ENCODE results near the gene FBN1.

The FBN1 gene

DNA sequence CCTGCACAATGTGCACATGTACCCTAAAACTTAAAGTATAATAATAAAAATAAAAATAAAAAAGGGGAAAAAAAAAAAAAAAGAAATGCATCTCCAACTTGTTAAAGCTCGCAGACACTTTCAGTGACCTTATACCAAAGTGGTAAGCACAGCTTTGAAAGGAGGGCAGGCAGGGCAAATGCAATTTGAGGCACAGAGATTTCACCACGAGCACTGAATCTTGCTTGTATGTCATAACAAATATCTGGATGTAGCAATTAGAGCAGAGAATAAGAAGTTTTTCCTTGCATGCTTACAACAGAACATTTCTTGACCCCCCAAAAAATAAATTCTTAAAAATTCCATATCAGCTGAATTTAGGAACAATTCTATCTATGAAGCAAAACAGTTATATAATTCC, 66.5 kb downstream of the FBN1 start:
- DNase-seq: no peak

DNA sequence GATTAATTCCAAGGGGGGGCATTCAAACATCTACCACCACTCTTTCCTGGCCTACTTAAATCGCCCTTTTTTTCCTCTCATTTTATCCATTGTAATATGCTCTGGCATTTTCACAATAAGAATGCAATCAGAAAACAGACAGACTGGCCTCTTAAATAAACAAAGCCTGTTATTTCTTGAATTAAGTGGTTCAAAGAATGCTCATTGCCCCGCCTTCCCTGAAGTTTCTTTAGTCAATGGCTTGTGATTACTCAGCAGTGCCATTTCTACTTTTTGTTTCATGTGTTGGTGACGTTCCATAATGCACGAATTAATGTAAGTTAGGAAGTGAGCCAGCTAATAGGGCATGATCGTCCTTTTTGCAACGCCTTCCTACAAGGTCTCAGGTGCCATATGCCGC, 68.0 kb downstream of the FBN1 start:
- DNase-seq: no peak

GRCh38 chr15:48574187-48574586, 71.3 kb downstream of the FBN1 start:
- DNase-seq: no peak

DNA sequence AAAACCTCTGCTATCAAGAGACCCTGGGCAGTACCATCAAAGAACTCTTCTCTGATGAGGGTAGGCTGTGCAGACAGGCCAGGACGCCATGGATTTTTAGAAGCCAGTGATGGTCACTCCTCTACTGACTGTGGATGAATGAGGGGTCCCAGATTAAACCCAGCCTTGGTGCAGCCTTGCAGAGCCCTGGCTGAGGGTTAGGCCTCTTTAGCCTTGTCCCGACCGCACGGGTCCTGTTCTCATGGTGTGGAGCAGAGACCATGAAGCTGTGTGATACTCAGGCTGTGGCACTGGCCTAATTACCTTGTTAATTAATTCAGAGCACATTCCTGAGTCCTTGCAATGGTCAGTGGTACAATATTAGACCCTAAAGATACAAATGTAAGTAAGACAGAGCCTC, 71.7 kb downstream of the FBN1 start:
- DNase-seq: no peak

DNA sequence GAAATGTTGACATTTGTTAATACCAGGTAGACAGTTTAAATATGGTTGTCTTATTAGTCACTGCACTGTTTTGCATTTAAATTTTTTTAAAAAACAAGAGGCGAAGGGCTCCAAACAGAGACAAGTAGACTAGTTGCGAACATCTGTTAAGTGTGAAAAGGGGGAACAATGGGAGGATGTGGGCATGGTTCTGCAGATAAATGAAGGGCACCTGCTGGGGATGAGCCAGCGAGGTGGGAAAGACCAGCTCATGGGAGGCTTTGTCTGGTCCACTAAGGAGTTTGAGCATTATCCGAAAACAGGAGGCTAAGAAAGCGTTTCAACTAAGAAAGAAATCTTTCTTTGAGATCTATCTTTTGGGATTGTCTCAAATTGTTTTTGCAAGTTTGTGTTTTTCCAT, 72.7 kb downstream of the FBN1 start:
- DNase-seq: no peak

DNA sequence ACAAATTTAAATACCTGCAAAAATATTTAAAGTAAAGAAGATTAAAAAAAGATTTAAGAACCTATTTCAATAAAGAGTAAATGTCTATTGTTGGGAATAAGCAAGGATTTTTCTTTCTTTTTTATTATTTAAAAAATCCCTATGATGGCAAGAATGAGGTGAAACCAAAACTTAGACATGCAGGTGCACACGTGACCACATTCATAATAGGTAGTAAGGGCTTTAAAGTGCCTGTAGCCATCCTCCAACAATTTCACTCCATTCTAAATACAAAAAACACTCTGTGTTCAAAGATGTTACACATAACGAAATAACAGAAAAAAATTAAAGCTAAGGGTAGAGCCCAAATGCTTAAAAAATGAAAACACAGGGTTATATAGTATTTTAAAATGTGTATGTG, 74.0 kb downstream of the FBN1 start:
- DNase-seq: no peak

- no peak for DNase-seq
Observed at GRCh38 chr15:48570822-48571221, 74.7 kb downstream of the FBN1 start.

GRCh38 chr15:48569591-48570302, 75.8 kb downstream of the FBN1 start:
- DNase-seq: no peak

GRCh38 chr15:48566668-48567067, 78.8 kb downstream of the FBN1 start:
- DNase-seq: no peak

GRCh38 chr15:48565560-48566482, 79.7 kb downstream of the FBN1 start:
- no peak for DNase-seq

- no peak for DNase-seq
Observed at GRCh38 chr15:48564690-48565089, 80.8 kb downstream of the FBN1 start.

DNA sequence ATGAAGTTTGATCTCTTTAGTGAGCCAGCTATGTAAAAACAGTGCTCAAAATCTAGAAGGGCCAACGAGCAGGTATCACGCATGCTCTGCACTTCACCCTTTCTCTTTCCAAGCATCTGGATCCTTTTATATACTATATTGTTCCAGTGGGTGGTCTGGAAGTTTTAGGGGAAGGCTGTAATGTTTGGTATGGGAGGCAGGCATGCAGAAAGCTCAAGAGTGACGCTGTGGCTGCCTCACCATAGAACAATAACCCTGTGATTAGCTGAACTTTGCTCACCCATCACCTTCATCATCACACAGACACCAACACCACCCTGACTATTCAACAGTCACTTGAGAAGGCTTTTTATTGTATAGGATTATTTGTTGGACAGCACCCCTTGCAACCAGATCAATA, 81.6 kb downstream of the FBN1 start:
- DNase-seq: no peak

DNA sequence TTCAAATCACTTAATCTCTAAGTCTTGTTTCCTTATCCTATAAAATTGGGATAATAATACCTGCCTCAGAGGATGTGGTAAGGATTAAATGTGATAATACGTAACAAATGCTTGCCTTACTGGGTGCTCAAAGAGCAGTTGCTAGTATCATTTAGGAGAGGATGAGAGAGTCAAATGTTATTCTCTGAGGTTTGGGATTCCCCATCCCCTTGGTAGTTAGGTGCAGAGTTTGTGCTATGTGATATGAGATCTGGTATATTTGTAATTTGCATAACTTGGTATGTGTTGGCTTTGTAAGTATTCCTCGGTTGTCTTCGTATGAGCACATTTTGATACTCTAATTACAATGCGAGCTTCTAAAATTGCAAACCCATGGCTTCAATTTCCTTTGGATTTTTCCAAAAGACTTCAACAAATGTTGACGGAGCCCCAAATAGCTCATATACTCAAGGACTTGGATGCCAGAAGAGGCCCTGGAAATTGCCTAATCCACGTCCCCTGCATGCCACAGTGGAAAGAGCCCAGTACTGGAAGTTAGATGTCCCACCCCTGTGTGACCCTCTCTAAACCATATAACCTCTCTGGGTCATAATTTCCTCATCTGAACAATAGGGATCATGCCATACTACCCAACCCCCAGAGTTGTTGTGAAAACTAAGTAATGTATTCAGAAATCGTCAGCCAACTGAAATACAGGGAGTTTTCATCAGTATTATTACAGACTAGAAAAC, 85.0 kb downstream of the FBN1 start:
- no peak for DNase-seq

DNA sequence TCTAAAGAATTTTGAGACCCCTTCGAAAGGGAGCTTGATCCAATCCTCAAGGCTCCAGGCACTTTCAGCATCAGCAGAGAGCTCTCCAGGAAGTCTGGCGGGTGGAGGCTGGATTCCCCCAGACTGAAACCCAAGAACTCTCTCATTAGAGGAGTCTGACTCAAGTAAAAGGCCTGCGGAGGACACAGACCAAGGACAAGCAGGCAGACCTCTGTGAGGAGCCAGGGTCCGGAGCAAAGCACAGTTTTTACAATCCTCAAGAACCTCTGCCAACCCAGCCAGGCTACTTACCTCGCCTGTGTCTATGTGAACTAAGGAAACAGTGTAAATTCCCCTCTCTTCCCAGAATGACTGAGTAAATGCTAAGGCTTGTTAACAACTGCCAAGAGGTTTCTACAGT, 86.2 kb downstream of the FBN1 start:
- no peak for DNase-seq

- DNase-seq: no peak
Observed at GRCh38 chr15:48558226-48558625, 87.3 kb downstream of the FBN1 start.

GRCh38 chr15:48557335-48557734, 88.2 kb downstream of the FBN1 start:
- DNase-seq: no peak

GRCh38 chr15:48556159-48556897, 89.2 kb downstream of the FBN1 start:
- DNase-seq: no peak

- no peak for DNase-seq
Observed at GRCh38 chr15:48555241-48555881, 90.1 kb downstream of the FBN1 start.

- no peak for DNase-seq
Observed at GRCh38 chr15:48554112-48554511, 91.4 kb downstream of the FBN1 start.

- DNase-seq: no peak
Observed at GRCh38 chr15:48553559-48553958, 92.0 kb downstream of the FBN1 start.

DNA sequence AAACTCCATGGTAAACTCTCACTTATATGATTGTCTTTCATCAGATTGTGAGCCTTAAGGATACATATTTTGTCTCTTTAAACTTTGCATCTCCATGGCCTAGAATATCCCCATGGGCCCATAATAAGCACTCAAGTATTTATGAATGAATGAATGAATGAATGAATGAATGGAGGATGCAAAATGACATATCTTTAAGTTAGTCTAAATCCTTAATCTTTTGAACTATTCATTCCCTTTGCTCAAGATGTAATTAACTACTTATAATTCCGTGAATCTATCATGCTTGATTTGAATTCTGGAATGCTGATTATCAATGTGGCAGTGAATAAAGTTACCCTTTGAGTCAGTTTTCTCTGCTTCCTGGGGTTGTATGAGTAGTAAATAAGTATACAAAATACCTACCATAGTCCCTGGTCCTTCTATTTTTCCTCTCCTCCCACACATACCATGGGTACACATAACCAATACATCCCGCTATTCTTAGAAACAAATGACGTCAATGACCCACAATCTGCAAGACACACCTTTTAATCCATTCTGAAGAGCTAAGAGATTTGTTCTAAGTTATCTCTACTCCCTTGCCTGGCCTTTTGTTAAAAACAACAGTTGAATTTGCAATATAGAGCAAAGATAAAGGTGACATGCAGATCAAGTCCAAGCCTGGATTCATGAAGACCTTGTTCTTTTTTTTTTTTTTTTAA, 94.5 kb downstream of the FBN1 start:
- no peak for DNase-seq

DNA sequence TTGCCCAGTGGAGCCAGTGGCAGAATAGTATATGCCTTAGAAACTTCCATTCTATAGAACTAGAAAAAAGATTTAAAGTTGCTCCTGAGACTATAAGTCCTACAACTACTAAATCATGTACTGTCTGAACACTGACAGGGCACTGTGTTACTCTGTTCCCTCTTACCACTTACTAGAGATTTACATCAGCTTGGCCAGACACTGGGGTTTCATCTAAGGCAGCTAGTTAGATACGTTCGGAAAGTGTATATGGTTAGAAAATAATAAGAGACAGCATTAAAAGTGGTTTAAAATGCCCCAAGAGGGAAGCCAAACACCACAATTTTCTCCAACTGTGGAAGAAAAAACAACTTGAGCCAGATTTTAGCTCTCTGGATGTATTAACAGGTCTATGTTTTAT, 97.1 kb downstream of the FBN1 start:
- DNase-seq: no peak
